GM21367 (cell line): ENCODE data around the gene E2F1.
A peak's percentile ranks its signal among the peaks of the same experiment; 100 is the strongest.

ENCODE experiments used
- ATAC-seq: cut with Tn5 transposase; IDR thresholded peaks from one replicate; pipeline ENCODE4 v1.9.1; 2021; ENCODE audit not compliant: unreplicated experiment

Gene E2F1

GRCh38 chr20:33673114-33673409 lies 13.1 kb downstream of the E2F1 start:
- no peak for ATAC-seq

- no peak for ATAC-seq
Measured at GRCh38 chr20:33672426-33673113, 13.6 kb downstream of the E2F1 start.

- ATAC-seq = no peak
Measured at GRCh38 chr20:33671573-33672288, 14.5 kb downstream of the E2F1 start.

GRCh38 chr20:33670715-33671499 lies 15.3 kb downstream of the E2F1 start:
- no peak for ATAC-seq

GRCh38 chr20:33669873-33670640 lies 16.1 kb downstream of the E2F1 start:
- ATAC-seq = no peak

GRCh38 chr20:33669224-33669623 lies 17.0 kb downstream of the E2F1 start:
- no peak for ATAC-seq

GRCh38 chr20:33668466-33669155 lies 17.6 kb downstream of the E2F1 start:
- no peak for ATAC-seq

GRCh38 chr20:33667676-33668465 lies 18.3 kb downstream of the E2F1 start:
- no peak for ATAC-seq

- no peak for ATAC-seq
Measured at GRCh38 chr20:33667245-33667675, 18.9 kb downstream of the E2F1 start.

GRCh38 chr20:33666293-33667244 lies 19.6 kb downstream of the E2F1 start, which contains the start of gene ACTL10:
TSS of gene ACTL10 (plus strand) at chr20:33666943. CDS start at chr20:33667498, 555 bp downstream.
- ATAC-seq = peak; percentile 59

- ATAC-seq = no peak
Measured at GRCh38 chr20:33664762-33665144, 21.4 kb downstream of the E2F1 start.

GRCh38 chr20:33664085-33664761 lies 22.0 kb downstream of the E2F1 start:
- ATAC-seq = no peak

- ATAC-seq = no peak
Measured at GRCh38 chr20:33663161-33664084, 22.8 kb downstream of the E2F1 start.

- ATAC-seq = no peak
Measured at GRCh38 chr20:33662172-33662571, 24.0 kb downstream of the E2F1 start, which contains the start of gene C20orf144. TSS of gene C20orf144 (plus strand) at chr20:33662327. CDS start at chr20:33662346, 19 bp downstream.

- no peak for ATAC-seq
Measured at GRCh38 chr20:33660685-33661058, 25.5 kb downstream of the E2F1 start.

GRCh38 chr20:33660035-33660684 lies 26.0 kb downstream of the E2F1 start:
- no peak for ATAC-seq
